Measurements from ENCODE around the gene C19orf25.

The C19orf25 gene

GRCh38 chr19:1478934-1479707 lies at the start of gene C19orf25:
Gene C19orf25, minus strand, starts transcription at chr19:1479215. Its CDS starts 312 bp downstream, at chr19:1478903.
- DNase-seq (ENCODE audit: low read depth), result peak; percentile 73
- H3K4me3 ChIP-seq (ENCODE audit: low read depth, low read length), result peak within 1 kb of the TSS; percentile 93
- TF ChIP-seq, protein P1, sequence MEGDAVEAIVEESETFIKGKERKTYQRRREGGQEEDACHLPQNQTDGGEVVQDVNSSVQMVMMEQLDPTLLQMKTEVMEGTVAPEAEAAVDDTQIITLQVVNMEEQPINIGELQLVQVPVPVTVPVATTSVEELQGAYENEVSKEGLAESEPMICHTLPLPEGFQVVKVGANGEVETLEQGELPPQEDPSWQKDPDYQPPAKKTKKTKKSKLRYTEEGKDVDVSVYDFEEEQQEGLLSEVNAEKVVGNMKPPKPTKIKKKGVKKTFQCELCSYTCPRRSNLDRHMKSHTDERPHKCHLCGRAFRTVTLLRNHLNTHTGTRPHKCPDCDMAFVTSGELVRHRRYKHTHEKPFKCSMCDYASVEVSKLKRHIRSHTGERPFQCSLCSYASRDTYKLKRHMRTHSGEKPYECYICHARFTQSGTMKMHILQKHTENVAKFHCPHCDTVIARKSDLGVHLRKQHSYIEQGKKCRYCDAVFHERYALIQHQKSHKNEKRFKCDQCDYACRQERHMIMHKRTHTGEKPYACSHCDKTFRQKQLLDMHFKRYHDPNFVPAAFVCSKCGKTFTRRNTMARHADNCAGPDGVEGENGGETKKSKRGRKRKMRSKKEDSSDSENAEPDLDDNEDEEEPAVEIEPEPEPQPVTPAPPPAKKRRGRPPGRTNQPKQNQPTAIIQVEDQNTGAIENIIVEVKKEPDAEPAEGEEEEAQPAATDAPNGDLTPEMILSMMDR (IDR thresholded peaks at IDR 0.05; ENCODE audit: control insufficient read depth, extremely low read depth, insufficient read depth), result no peak

DNA sequence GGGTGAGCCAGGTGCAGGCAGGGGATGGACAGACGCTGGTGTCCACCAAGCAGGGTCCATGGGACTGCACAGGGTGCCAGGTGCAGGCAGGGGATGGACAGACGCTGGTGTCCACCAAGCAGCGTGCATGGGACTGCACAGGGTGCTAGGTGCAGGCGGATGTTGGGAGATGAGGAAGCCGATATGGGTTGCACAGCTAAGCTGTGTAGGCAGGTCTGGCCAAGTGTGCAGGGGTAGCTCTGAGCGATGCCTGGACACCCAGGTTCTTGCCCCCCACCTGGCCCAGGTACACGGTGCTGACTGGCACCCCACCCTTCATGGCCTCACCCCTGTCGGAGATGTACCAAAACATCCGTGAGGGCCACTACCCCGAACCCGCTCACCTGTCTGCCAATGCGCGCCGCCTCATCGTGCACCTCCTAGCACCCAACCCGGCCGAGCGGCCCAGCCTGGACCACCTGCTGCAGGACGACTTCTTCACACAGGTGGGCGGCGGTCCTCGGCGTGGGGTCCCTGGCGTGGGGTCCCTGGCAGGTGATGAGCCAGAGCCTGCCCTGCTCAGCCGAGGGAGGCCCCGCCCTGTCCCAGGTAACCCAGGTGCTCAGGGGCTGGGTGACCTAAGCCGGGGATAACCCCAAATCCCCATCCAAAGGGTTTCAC lies 48.8 kb upstream of the C19orf25 start:
- H3K4me3 ChIP-seq (ENCODE audit: low read depth, low read length), result no peak overlapping the region
- no peak for DNase-seq (ENCODE audit: low read depth)
- TF ChIP-seq, protein P1 (IDR thresholded peaks at IDR 0.05; ENCODE audit: control insufficient read depth, extremely low read depth, insufficient read depth), result no peak

- no peak overlapping the region for H3K4me3 ChIP-seq (ENCODE audit: low read depth, low read length)
- no peak for DNase-seq (ENCODE audit: low read depth)
- TF ChIP-seq, protein P1 (IDR thresholded peaks at IDR 0.05; ENCODE audit: control insufficient read depth, extremely low read depth, insufficient read depth), result no peak
Observed at GRCh38 chr19:1526979-1527649, 48.1 kb upstream of the C19orf25 start.

- TF ChIP-seq, protein P1 (IDR thresholded peaks at IDR 0.05; ENCODE audit: control insufficient read depth, extremely low read depth, insufficient read depth), result no peak
- H3K4me3 ChIP-seq (ENCODE audit: low read depth, low read length), result no peak overlapping the region
- DNase-seq (ENCODE audit: low read depth), result no peak
Observed at GRCh38 chr19:1526066-1526778, 47.2 kb upstream of the C19orf25 start.

- TF ChIP-seq, protein P1 (IDR thresholded peaks at IDR 0.05; ENCODE audit: control insufficient read depth, extremely low read depth, insufficient read depth), result no peak
- no peak for DNase-seq (ENCODE audit: low read depth)
- no peak overlapping the region for H3K4me3 ChIP-seq (ENCODE audit: low read depth, low read length)
Observed at GRCh38 chr19:1525343-1525742, 46.3 kb upstream of the C19orf25 start.

- TF ChIP-seq, protein P1 (IDR thresholded peaks at IDR 0.05; ENCODE audit: control insufficient read depth, extremely low read depth, insufficient read depth), result no peak
- no peak overlapping the region for H3K4me3 ChIP-seq (ENCODE audit: low read depth, low read length)
- DNase-seq (ENCODE audit: low read depth), result no peak
Observed at GRCh38 chr19:1524972-1525325, 45.9 kb upstream of the C19orf25 start.

Data from LNCaP clone FGC (cell line).